ENCODE measurements around the gene CRYAB. TPM values are rescaled to one million over a fixed set of nuclear protein-coding genes. Genes with fewer than 3 reads are reported as not detected.
"Not testable (repeated sequence)": the region's sequence is repeated elsewhere in the genome, so short reads cannot be mapped to it uniquely, and the experiment has no call there.

Gene CRYAB
- total RNA-seq, 1 donor from 2014 or later, result 0.13 TPM

DNA sequence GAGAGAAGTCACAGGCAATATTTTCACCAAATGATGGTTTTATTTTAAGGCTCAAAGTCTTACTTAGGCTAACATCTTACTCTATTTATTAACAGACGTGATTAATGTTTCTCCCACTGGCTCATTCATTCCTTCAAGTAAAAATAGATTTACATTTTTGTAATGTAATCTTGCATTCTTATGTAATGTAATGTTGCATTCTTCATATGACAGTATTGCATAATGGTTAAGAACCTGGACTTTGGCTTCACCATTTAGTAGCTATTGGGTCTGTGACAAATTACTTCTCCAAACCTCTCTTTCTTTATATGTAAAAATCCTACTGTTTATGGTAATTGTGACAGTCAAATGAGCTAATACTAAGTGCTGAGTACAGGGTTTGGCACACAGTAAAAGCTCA, 22.3 kb upstream of the CRYAB start:
- no peak for DNase-seq (ENCODE audit: low read depth in 2 of 2)

DNA sequence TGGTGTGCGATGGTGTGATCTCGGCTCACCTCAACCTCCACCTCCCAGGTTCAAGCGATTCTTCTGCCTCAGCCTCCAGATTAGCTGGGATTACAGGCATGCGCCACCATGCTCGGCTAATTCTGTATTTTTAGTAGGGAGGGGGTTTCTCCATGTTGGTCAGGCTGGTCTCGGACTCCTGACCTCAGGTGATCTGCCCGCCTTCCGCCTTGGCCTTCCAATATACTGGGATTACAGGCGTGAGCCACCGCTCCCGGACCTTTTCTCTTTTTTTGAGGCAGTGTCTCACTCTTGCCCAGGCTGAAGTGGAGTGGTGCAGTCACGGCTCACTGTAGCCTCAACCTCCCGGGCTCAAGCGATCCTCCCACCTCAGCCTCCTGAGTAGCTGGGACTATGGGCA, 21.6 kb upstream of the CRYAB start:
- not testable (repeated sequence) for DNase-seq (ENCODE audit: low read depth in 2 of 2)

DNA sequence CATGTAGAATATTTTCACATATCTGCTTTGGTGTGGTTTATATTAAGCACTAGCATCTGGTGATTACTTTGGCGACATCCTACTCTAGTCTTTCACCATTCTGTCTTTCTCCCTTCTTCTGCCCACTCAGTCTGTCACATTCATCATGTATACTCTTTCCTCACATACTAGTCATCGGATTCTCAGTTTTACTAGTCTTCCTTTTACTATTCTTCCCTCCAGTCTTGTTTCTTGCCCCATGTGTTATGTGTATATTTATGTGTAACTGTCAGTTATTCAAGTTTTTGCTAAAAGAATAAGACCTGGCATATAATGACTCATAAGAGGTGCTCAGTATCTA, 21.0 kb upstream of the CRYAB start:
- no peak for DNase-seq (ENCODE audit: low read depth in 2 of 2)

DNA sequence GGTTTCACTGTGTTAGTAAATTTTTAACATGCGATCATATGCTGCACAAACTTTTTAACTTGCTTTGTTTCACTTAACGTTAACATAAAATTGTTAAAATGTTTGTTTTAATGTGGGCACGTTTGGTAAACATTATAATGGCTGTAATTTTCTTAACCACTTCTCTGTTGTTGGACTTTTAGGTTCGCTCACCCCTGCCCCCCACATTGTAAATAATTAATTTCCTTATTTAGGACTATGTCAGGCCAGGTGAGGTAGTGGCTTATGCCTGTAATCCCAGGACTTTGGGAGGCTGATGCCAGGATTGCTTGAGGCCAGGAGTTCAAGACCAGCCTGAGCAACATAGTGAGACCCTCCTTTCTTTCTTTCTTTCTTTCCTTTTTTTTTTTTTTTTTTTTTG, 18.9 kb upstream of the CRYAB start:
- DNase-seq (ENCODE audit: low read depth in 2 of 2), result no peak

DNA sequence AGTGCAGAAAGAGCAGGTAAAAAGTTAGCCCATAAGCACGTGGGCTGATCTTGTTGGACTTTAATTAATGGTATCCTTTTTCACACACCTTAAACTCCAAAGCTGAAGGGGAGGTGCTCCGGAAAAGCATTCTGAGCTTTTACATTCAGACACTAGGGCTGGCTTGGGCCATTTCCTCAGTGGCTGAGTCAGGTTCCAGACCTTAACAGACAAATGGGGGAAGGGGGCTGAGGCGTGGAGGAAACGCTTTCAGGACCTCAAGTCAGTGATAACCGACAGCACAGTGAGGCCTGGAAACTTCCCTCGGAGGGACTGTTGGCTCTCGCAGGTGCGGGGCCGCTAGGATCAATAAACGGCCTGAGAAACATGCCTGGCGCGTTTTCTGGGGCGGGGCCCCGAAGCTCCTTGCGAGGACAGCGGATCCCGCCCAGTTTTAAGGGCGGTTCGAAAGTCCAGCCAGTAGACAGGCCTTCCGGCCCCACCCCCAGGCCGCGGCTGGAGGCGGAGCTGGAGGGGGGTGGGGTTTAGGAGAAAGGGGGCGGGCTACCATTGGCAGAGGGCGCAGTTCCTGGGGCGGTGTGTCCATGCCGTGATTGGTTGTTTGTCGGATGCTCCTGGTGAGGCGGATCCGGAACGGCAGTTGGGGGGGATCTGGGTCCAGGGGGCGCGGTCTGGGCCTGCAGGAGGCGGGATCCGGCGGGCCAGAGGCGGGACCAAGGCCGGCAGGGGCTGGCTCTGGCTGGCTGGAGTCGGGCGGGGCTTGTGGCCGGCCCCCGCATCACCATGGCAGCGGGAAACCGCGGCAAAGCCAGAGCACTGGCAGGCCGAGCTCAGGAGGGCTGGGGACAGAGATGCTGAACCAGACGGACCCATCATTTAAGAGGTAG, 15.2 kb upstream of the CRYAB start:
- DNase-seq (ENCODE audit: low read depth in 2 of 2), result peak; percentile 86 to 98

DNA sequence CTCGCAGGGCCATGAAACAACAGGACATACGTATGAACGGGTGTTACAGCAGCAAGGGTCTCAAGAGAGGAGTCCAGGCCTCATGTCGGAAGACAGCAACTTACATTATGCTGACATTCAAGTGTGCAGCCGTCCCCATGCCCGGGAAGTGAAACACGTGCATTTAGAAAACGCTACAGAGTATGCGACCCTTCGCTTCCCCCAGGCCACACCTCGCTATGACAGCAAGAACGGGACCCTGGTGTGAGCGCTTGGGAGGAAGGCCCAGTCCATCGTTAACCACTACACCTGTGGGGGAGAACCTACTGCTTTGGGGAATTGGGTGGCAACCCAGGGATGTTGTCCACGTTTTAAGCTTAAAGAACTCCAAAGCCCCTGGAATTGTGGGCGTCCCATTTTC, 14.4 kb upstream of the CRYAB start:
- no peak for DNase-seq (ENCODE audit: low read depth in 2 of 2)

DNA sequence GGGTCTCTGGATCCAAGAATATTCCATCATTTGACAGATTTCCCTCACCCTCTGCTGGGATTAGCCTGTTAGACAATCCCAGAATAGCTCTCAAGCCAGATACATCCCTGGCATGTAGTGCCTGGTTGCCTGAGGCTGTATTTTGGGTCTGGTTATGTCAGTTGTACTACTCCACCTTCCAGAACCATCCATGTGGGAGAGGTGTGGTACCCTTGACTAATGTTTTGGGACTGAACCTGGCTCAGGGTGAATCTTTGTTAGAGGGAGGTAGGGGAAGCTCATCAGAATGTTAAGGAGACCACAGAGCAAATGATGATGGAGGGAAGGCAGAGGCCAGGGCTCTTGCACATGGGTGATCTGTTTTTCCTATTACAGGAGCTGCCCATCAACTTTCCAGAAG, 12.4 kb upstream of the CRYAB start:
- no peak for DNase-seq (ENCODE audit: low read depth in 2 of 2)

DNA sequence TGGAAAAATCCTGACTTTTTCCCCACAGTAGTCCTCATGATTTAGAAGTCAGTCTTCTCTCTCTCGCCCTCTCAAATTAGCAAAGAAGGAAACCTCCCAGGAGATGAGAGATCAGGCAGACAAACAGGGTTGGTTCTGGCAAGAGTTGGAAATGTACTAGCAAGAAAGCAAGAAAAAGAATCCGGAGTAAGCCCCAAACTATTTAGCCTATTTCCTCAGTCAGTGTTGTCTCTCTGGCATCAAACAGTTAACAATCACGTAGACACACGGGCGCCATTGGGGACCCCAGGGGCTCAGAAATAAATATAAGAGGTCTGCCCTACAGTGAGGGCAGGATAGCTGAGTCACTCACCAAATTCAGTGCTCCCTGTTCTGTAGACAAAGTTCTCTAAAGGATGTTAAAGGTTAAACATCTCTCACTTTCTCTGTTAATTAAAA, 11.8 kb upstream of the CRYAB start:
- peak in 1 of 2 donors; percentile 40 for DNase-seq (ENCODE audit: low read depth in 2 of 2)

DNA sequence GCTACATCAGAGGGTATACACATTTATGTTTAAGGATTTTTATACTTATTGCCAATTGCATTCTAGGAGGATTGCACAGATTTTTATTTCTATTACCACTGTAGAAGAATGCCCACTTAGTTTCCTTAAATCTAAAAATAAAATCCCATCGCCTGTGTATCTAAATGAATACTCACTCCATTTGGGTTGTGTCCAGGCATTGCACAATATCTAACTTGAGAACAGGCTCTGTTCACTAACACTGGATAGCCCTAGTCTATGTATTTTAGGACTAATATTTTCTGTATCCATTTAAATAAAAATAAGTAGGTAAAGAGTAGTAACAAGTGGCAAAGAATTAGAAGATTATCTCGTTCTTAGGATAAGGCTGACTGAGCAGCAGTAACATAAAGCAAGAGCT, 11.2 kb upstream of the CRYAB start:
- DNase-seq (ENCODE audit: low read depth in 2 of 2), result peak in 1 of 2 donors; percentile 41

DNA sequence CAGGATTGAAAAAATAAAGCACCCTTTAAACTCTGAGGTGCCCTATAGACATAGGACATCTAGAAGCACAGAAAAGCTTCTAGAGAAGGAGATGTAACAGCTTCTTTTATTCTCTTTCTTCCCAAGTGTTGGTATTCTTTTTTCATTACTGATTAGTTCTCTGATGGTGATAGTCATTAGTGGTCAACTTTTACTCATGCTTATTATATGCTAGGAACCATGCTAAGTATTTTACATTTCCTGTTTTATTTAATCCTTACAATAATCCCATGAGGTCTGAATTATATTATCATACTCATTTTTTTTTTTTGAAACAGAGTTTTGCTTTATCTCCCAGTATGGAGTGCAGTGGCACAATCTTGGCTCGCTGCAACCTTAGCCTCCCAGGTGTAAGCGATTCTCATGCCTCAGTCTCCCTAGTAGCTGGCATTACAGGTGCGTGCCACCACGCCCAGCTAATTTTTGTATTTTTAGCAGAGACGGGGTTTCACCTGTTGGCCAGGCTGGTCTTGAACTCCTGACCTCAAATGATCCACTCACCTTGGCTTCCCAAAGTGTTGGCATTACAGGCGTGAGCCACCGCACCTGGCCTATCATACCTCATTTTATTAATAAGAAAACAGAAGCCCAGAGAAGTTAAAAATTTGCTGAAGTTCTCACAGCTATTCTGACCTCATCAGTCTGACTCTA, 10.1 kb upstream of the CRYAB start:
- DNase-seq (ENCODE audit: low read depth in 2 of 2), result no peak

DNA sequence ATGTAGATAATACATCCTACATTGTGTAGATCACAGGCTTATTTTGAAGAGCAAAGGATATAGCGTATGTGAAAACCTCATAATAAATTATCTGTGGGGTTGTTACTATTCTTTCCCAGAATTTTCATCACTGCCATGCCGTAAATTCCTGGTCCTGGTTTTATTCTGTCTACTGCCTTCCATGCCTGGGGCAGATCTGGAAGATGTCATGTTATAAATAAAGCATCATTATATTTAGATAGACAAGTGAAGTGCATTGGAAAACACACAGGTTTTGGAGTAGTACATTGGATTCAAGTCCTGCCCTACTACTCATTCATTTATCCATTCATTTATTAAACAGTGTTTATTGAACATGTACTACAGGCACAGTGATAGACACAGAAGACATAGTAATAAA, 9.3 kb upstream of the CRYAB start:
- no peak for DNase-seq (ENCODE audit: low read depth in 2 of 2)

DNA sequence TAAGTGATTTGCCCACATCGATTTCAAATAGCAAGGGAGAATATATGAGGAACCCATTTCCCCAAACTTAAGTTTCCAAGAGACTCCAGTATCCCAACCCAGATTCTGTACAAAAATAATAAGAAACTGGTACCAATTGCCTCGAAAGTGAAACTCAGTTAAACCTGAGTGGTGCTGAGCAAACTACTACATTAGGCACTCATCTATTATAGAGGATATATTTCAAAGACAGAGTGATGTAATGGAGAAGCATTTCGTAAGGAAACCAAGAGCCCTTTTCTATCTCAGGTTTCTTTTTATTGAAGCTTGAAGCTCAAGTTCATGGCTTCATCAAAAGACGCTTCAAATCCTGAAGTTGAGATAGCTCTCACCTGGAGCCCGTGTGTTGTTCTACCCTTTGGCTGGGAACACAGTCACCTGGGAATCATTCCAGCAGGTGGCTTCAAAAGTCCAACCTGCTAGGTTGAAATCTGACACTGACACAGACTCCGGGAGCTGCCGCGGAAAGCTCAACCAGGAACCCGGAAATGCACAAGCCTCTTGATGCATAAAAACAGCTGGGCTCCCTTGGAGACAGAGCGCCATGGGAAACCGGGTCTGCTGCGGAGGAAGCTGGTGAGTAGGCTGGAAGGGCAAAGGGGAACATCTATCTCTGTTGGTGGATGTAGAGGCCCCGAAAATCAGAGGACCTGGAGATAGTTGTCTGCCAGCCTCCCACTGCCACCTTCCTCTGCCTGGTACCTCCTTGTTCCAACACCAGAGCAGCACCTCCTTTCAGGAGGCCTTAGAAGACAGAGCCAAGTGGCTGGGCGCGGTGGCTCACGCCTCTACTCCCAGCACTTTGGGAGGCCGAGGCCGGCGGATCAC, 7.1 kb upstream of the CRYAB start, which contains the start of gene C11orf52:
TSS of gene C11orf52 (plus strand) at position 524 of the 867 bp plus-strand sequence. CDS start at position 584, 60 bp downstream.
- peak in 1 of 2 donors; percentile 81 for DNase-seq (ENCODE audit: low read depth in 2 of 2)

DNA sequence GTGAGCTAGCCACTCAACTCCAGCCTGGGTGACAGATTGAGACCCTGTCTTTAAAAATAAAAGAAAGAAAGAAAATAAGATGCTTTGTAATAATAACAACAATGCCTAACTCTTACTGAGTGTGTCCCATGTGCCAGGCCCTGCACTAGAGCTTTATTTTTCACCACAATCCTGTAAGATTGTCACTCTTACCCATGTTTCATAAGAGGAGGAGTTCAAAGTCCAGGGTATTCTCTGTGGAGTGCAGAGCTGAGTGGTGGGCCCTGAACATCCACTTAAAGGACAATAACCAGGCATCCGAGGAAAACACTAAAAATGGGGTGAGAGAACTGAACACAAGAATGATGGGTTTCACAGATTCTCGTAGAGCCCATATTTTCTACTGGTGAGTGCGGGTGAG, 6.2 kb upstream of the CRYAB start:
- no peak for DNase-seq (ENCODE audit: low read depth in 2 of 2)

DNA sequence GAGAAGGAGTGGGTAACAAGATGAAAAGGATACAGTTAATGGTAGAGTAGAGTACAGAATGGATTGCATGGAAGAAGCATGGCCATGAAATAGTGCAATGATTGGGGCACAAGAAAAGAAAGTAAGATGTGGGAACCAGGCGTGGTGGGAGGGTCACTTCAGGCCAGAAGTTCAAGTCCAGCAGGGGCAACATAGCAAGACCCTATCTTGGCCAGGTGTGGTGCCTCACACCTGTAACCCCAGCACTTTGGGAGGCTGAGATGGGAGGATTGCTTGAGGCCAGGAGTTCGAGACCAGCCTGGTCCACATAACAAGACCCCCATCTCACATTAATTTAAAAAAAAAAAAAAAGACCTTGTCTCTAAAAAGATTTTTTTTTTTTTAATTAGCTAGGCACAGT, 5.7 kb upstream of the CRYAB start:
- no peak for DNase-seq (ENCODE audit: low read depth in 2 of 2)

DNA sequence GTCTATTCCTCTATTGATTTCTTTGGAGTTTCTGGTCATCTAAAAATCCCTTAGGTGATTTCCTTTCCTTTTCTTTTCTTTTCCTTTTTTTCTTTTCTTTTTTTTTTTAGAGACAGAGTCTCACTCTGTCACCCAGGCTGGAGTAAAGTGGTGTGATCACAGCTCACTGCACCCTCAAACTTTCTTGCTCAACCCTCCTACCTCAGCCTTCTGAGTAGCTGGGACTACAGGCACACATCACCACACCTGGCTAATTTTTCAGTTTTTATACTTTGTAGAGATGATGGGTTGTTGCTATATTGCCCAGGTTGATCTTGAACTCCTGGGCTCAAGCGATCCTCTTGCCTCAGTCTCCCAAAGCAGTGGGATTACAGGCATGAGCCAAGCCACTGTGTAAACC, 5.2 kb upstream of the CRYAB start:
- no peak for DNase-seq (ENCODE audit: low read depth in 2 of 2)

DNA sequence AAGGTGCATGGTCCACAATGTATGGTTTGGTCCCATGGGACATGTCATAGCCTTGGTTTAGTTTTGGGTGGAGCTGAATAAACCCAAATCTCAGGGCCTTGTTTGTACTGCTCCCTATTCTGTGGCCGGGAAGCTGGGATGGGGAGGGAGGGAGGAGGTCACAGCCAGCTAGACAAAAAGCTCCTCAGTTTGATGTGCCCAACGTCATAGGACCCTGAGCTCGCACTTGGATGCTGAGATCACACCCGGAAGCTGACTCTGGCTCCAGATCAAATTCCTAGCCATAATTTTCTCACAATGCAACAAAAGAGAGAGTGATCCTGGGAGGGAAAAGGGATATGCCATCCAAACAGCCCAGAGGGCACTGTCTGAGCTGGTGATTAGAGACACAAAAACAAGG, 2.4 kb upstream of the CRYAB start:
- peak in 1 of 2 donors; percentile 50 for DNase-seq (ENCODE audit: low read depth in 2 of 2)

DNA sequence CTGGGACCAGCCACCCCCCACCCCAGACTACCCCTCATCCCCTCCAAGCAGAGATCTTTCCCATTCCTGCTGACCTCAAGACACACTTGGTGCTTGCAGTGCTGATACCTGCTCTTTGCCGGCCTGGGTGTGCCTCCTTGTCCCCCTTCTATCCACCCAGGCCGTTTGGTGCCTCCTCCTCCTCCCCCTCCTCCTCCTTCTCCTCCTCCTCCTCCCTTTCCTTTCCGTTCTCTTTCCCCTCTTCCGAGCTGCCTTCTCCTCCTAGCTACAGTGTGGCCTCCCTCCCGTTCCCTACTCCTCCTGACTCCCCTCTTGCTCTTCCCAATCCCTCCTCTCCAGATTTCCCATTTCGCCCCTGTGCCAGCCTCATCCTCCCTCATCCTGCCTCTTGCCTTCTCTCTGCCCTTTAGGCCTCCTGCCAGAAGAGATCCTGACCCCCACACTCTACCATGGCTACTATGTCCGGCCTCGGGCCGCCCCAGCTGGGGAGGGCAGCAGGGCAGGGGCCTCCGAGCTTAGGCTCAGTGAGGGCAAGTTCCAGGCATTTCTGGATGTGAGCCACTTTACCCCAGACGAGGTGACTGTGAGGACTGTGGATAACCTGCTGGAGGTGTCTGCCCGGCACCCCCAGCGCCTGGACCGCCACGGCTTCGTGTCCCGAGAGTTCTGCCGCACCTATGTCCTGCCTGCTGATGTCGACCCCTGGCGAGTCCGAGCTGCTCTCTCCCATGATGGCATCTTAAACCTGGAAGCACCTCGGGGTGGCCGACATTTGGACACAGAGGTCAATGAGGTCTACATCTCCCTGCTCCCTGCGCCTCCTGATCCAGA, 1.7 kb upstream of the CRYAB start:
- no peak for DNase-seq (ENCODE audit: low read depth in 2 of 2)

DNA sequence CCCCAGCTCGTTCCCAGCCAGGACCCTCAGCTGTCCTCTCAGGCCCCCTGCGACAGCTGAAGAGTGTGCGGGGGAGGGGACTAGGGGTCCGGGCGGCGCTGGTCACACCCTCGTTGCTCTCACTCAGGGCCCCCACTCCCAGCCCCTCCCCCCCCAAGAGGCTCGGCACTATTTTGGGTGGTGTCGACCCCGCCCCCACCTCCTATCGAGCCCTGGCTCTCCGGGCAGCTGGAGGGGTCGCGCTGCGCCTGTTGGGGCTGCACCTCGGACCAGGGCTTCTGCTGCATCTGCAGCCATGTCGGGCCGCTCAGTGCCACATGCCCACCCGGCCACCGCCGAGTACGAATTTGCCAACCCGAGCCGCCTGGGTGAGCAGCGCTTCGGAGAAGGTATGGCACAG, 965 bp upstream of the CRYAB start, which contains the start of gene HSPB2:
TSS of gene HSPB2 (plus strand) at position 200 of the 400 bp plus-strand sequence. CDS start at position 296, 96 bp downstream.
- no peak for DNase-seq (ENCODE audit: low read depth in 2 of 2)

DNA sequence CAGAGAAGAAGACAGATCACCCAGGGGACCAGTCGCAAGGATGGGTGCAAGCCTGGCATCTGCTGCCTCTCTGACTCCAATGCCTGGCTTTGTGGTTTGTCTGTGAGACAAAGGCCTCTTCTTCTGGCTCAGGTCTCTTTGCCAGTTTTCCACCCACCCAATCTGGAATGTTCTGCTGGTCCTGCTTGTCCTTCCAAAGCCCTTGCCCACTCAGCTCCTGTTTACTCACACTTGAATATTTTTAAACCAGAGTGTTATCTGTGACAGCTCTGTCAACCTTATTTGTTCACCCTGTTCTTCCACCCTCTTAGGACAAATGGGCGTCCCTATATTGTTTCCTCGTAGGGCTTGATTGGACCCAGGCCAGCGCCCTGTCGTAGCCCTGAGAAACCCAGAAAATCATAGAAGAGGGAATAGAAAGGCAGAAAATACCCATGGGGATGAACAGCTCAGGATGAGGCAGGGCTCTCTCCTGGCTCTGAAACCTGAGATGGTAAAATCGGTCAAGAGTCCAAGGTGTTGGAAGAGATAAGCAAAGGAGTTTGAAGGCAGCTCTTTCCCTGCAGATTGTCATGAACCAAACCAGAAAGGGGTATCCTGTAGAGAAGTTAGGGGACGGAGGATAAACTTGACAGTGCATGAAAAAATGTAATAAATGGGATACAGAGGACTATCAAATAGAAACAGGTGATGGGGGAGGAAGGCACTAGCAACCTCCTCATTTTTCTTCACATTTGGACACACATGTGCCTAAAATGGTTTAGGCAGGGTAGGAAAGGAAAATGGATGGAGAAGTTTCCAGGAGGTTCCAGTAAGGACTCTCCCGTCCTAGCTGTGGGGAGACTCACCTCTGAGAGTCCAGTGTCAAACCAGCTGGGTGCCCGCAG, 651 bp downstream of the CRYAB start:
- DNase-seq (ENCODE audit: low read depth in 2 of 2), result no peak

DNA sequence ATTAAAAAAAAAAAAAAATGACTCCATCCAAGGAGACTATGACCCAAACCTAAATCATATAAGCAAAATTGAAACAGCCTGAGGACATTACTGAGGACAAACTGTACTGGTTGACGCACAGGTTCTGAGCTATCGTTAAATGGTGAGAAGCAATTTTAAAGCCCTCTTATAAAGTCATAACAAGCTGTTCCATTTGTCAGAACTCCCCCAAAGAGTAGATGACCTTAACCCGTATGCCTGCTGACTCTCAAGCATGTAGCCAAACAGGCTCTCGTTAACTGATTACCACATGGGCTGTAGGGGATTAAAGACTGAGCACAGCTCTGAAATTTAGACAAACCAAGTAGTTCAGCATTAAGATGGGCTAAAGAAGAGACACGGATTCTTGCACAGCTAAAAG, 2.2 kb downstream of the CRYAB start:
- DNase-seq (ENCODE audit: low read depth in 2 of 2), result no peak
